CD4-positive, alpha-beta memory T cell (primary cell): Measurements from ENCODE around the gene RPS25. TPM values are rescaled to one million over a fixed set of nuclear protein-coding genes. Genes with fewer than 3 reads are reported as not detected.

Experiments used
- CTCF ChIA-PET: fragments of 350-600 bp; sonication (Branson Sonifier 250); formaldehyde crosslinking; loops from one replicate; lab custom pipeline; 2021; ENCODE audit warnings: inconsistent platforms; ENCODE audit not compliant: partially characterized antibody; lab: Charles Lee
- POLR2A ChIA-PET: fragments of 350-600 bp; sonication (Branson Sonifier 250); formaldehyde crosslinking; loops from one replicate; lab custom pipeline; 2021; ENCODE audit not compliant: partially characterized antibody; lab: Charles Lee
- DNase-seq, 5 donors: peaks; one replicate each; pipeline versions ENCODE4 v3.0.0 to v3.0.0-alpha.2; 2020 to 2022; ENCODE audit warnings: mixed read lengths in 1 of 5
- H3K27ac ChIP-seq: one replicate; pipeline ENCODE4 v1.7.0; 2013; ENCODE audit warnings: low read depth, low read length
- H3K27me3 ChIP-seq: 2 replicates; pipeline ENCODE4 v1.7.0; 2013; ENCODE audit warnings: mild to moderate bottlenecking, low read length, moderate library complexity; ENCODE audit not compliant: insufficient read depth
- H3K36me3 ChIP-seq: 2 replicates; pipeline ENCODE4 v1.7.0; 2013; ENCODE audit warnings: mild to moderate bottlenecking, low read length, moderate library complexity; ENCODE audit not compliant: insufficient read depth
- H3K4me1 ChIP-seq: 2 replicates; pipeline ENCODE4 v1.7.0; 2013; ENCODE audit warnings: mild to moderate bottlenecking, low read length, moderate library complexity; ENCODE audit not compliant: insufficient read depth
- H3K4me3 ChIP-seq, 2 donors: one replicate each; pipeline ENCODE4 v1.7.0; 2013; ENCODE audit warnings: low read length in 2 of 2, mild to moderate bottlenecking in 1 of 2
- H3K9me3 ChIP-seq, 2 donors: one replicate each; pipeline ENCODE4 v1.7.0; 2013; ENCODE audit warnings: low read length in 2 of 2, control low read depth in 1 of 2; ENCODE audit not compliant: control insufficient read depth in 1 of 2
- H3K27ac Mint-ChIP-seq, 7 donors: one replicate each; pipeline ENCODE4 v1.8.0; 2020 to 2021; ENCODE audit warnings: mixed read lengths in 7 of 7, mild to moderate bottlenecking in 6 of 7, inconsistent platforms in 3 of 7, moderate library complexity in 3 of 7
- H3K27me3 Mint-ChIP-seq, 2 donors: one replicate each; pipeline ENCODE4 v1.8.0; 2020 to 2021; ENCODE audit warnings: mixed read lengths in 2 of 2
- H3K36me3 Mint-ChIP-seq, 2 donors: one replicate each; pipeline ENCODE4 v1.8.0; 2020 to 2021; ENCODE audit warnings: mixed read lengths in 2 of 2, inconsistent platforms in 1 of 2, mild to moderate bottlenecking in 1 of 2
- H3K4me1 Mint-ChIP-seq, 4 donors: one replicate each; pipeline ENCODE4 v1.8.0; 2020 to 2021; ENCODE audit warnings: mixed read lengths in 4 of 4, mild to moderate bottlenecking in 1 of 4
- H3K4me3 Mint-ChIP-seq, 8 donors: one replicate each; pipeline ENCODE4 v1.8.0; 2020 to 2021; ENCODE audit warnings: mixed read lengths in 8 of 8, mild to moderate bottlenecking in 7 of 8, moderate library complexity in 6 of 8, inconsistent platforms in 3 of 8
- H3K9me3 Mint-ChIP-seq, 8 donors: one replicate each; pipeline ENCODE4 v1.8.0; 2020 to 2021; ENCODE audit warnings: mixed read lengths in 8 of 8, mild to moderate bottlenecking in 5 of 8, inconsistent platforms in 3 of 8, moderate library complexity in 1 of 8
- intact Hi-C: fragments of 100-400 bp; cut with micrococcal nuclease; formaldehyde crosslinking; loops from one replicate; pipeline ENCODE4 v1.15.1; 2023
- polyA plus RNA-seq, 2 donors: library from polyadenylated mRNA; unstranded; fragments of 300-500 nt; fragmentation: Illumina TruSeq; gene quantifications; one replicate each; pipeline ENCODE4 v1.2.3, GENCODE V29; 2021
- total RNA-seq, 2 experiments: library from RNA; stranded (reverse); gene quantifications; one replicate each; pipeline ENCODE4 v1.2.3, GENCODE V29; 2021

The RPS25 gene
- total and polyA plus RNA-seq, 4 experiments from 2014 or later: 2,545 to 5,786 (median 3,691) TPM

DNA sequence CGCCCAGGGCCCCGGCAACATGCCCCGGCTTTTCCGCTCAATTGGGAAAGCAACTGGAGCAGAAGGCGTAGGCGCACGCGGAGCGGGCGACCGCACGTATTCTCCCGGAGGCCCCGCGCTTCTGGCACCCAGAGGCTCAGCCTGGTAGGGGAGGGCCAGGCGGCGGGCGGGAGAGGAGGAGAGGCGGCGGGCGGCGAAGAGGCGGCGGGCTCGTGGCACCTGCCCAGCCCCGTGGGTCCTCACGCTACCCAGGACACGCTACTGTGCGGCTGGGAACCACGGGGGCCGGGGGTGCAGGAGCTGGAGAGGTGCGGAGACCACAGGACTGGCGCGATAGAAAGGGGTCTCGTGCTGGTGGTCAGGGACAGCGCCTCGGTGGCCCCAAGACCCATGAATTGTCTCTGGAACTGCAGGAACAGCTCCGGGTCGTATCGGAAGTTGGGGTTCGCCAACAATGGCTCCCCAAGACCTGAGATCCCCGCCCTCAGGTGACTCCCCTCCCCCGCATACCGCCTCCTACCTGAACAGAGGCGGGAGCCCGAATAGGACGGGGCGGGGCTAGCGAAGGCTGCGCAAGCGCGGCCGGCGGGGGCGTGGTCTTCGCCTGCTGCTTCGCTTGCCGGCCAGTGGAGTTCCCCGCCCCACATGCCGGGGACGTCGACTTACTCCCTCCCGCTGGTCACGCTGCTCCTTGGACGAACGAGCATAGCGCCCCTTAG, 12.3 kb upstream of the RPS25 start, which contains the start of gene SLC37A4:
SLC37A4 (minus strand) TSS at position 549 of the 719 bp plus-strand sequence.
- H3K9me3 Mint-ChIP-seq: no peaks in the 10 kb centered on the region
- Histone ChIP-seq H3K4me3 (peak within 1 kb of the TSS; percentile 61 to 91), H3K27me3 (no peaks in the 10 kb centered on the region), H3K27ac (peak within 1 kb of the TSS; percentile 76), H3K4me1 (peaks cover 19% of the 10 kb centered on the region), H3K36me3 (peaks cover 2% of the 10 kb centered on the region), H3K9me3 (no peaks in the 10 kb centered on the region)
- H3K4me1 Mint-ChIP-seq: peaks cover 14 to 40% (median 19%) of the 10 kb centered on the region in 4 donors
- peak within 1 kb of the TSS; percentile 64 to 95 (median 93) for H3K27ac Mint-ChIP-seq
- peaks cover 0 to 3% of the 10 kb centered on the region in 2 donors for H3K36me3 Mint-ChIP-seq
- intact Hi-C loops: loop anchor here (1.0 to 2.0 kb wide), 6 partner anchors 12 to 102 kb away; partner anchors contain the start of genes CENATAC, HYOU1, RPS25 and TRAPPC4
- H3K27me3 Mint-ChIP-seq: no peaks in the 10 kb centered on the region
- ChIA-PET CTCF (interaction anchor here (0.8 to 3.1 kb wide), 14 partner anchors 8 to 167 kb away, joined by 3 to 16 read pairs (median 4); partner anchors contain the start of genes HMBS, HYOU1, RPS25 and TRAPPC4), POLR2A (interaction anchor here (0.6 to 6.2 kb wide), 12 partner anchors 12 to 633 kb away, joined by 3 to 135 read pairs (median 7); partner anchors contain the start of genes CENATAC, DDX6, DPAGT1 and HMBS)
- H3K4me3 Mint-ChIP-seq: peak within 1 kb of the TSS; percentile 78 to 91 (median 82)
- peak; percentile 98 to 99 (median 99) for DNase-seq

- H3K36me3 Mint-ChIP-seq: peaks cover 5 to 8% of the 10 kb centered on the region in 2 donors
- H3K9me3 Mint-ChIP-seq: no peaks in the 10 kb centered on the region
- peaks cover 7% of the 10 kb centered on the region for H3K36me3 ChIP-seq
- peak overlapping the region; percentile 78 to 91 (median 82) for H3K4me3 Mint-ChIP-seq
- H3K27me3 ChIP-seq: no peaks in the 10 kb centered on the region
- ChIA-PET CTCF (interaction anchor here (0.8 to 3.1 kb wide), 9 partner anchors 11 to 167 kb away, joined by 3 to 16 read pairs (median 4); partner anchors contain the start of genes HMBS, RPS25, TRAPPC4 and VPS11), POLR2A (interaction anchor here (0.6 to 6.2 kb wide), 12 partner anchors 12 to 633 kb away, joined by 3 to 135 read pairs (median 7); partner anchors contain the start of genes CENATAC, DDX6, DPAGT1 and HMBS)
- peak in 2 of 5 donors; percentile 12 to 29 for DNase-seq
- H3K9me3 ChIP-seq: no peaks in the 10 kb centered on the region
- peak overlapping the region; percentile 76 for H3K27ac ChIP-seq
- peaks cover 19% of the 10 kb centered on the region for H3K4me1 ChIP-seq
- H3K4me1 Mint-ChIP-seq: peaks cover 16 to 45% (median 20%) of the 10 kb centered on the region in 4 donors
- peak overlapping the region; percentile 61 to 91 for H3K4me3 ChIP-seq
- intact Hi-C loops: loop anchor here (1.0 to 2.0 kb wide), 6 partner anchors 12 to 102 kb away; partner anchors contain the start of genes CENATAC, HYOU1, RPS25 and TRAPPC4
- peak overlapping the region; percentile 64 to 93 (median 90) for H3K27ac Mint-ChIP-seq
- H3K27me3 Mint-ChIP-seq: no peaks in the 10 kb centered on the region
Measured at GRCh38 chr11:119030029-119030328, 11.8 kb upstream of the RPS25 start.

DNA sequence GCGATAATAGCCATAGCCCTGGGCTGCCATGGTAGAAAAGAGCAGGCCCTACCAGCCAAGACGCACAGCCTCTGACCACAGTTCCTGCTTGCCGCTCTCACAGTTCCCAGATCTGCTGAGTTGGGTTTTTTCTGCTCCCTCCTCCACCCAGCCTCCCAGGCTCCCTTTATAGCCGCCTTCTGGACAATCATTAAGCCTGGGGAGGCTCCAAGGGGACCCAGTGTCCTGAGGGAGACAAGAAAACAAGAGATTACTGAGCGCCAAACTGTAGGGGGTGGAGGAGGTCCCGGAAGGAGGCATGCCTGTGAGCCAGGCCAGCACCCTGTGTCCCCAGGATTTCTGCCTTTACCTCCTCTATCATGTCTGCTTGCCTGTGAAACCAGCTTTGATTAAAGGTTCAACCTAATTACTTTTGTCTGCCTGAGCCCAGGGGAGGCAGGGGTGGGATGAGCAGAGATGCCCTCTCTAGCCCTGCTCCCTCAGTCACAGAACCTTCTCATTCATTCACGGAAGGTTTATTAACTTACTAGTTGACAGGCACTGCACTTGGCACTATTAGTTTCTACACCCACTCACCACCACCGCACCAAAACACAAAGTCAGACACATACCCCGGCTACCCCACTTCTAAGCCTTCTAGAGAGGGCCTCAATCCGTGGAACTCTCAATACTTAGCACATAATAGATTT, 11.3 kb upstream of the RPS25 start:
- Mint-ChIP-seq H3K27me3 (no peaks in the 10 kb centered on the region), H3K4me3 (peak overlapping the region; percentile 78 to 91 (median 82)), H3K9me3 (no peaks in the 10 kb centered on the region), H3K4me1 (peaks cover 17 to 49% (median 22%) of the 10 kb centered on the region in 4 donors), H3K36me3 (peaks cover 10 to 13% of the 10 kb centered on the region in 2 donors), H3K27ac (peak overlapping the region; percentile 64 to 93 (median 90))
- peak in 4 of 5 donors; percentile 16 to 30 (median 21) for DNase-seq
- H3K27me3 ChIP-seq: no peaks in the 10 kb centered on the region
- ChIA-PET POLR2A (interaction anchor here (0.6 to 6.2 kb wide), 7 partner anchors 11 to 71 kb away, joined by 3 to 135 read pairs (median 15); partner anchors contain the start of genes CENATAC, HMBS, HYOU1 and RPS25), CTCF (interaction anchor here (1.2 to 3.1 kb wide), 4 partner anchors 11 to 50 kb away, joined by 3 to 16 read pairs (median 4); partner anchors contain the start of genes RPS25, TRAPPC4 and VPS11)
- no peaks in the 10 kb centered on the region for H3K9me3 ChIP-seq
- H3K4me1 ChIP-seq: peaks cover 22% of the 10 kb centered on the region
- H3K4me3 ChIP-seq: peak overlapping the region; percentile 61 to 91
- intact Hi-C loops: loop anchor here (1.0 to 2.0 kb wide), 6 partner anchors 11 to 101 kb away; partner anchors contain the start of genes CENATAC, HYOU1, RPS25 and TRAPPC4
- H3K27ac ChIP-seq: peak overlapping the region; percentile 76
- H3K36me3 ChIP-seq: peaks cover 12% of the 10 kb centered on the region

GRCh38 chr11:119029069-119029339, 10.9 kb upstream of the RPS25 start:
- Histone ChIP-seq H3K4me1 (peaks cover 27% of the 10 kb centered on the region), H3K36me3 (peaks cover 16% of the 10 kb centered on the region), H3K4me3 (peak overlapping the region in 1 of 2 donors; percentile 3), H3K27ac (peak overlapping the region; percentile 76), H3K9me3 (no peaks in the 10 kb centered on the region), H3K27me3 (no peaks in the 10 kb centered on the region)
- Mint-ChIP-seq H3K27me3 (no peaks in the 10 kb centered on the region), H3K4me1 (peaks cover 18 to 53% (median 25%) of the 10 kb centered on the region in 4 donors), H3K27ac (peak overlapping the region; percentile 64 to 93 (median 85)), H3K36me3 (peaks cover 15 to 18% of the 10 kb centered on the region in 2 donors), H3K4me3 (peak overlapping the region in 7 of 8 donors; percentile 78 to 90 (median 82)), H3K9me3 (no peaks in the 10 kb centered on the region)
- POLR2A ChIA-PET: interaction anchor here (1.6 to 6.2 kb wide), 3 partner anchors 11 to 65 kb away, joined by 5 to 135 read pairs (median 7); partner anchors contain the start of genes CENATAC, RPS25 and TRAPPC4
- DNase-seq: no peak
- CTCF ChIA-PET: interaction anchor here (1.5 kb wide), 1 partner anchor 51 kb away, joined by 3 read pairs; no protein-coding TSS in a partner anchor
- intact Hi-C loops: no loop called here

- ChIA-PET POLR2A (interaction anchor here (1.6 to 6.2 kb wide), 3 partner anchors 10 to 66 kb away, joined by 5 to 135 read pairs (median 7); partner anchors contain the start of genes CENATAC, RPS25 and TRAPPC4), CTCF (interaction anchor here (0.6 to 1.0 kb wide), 3 partner anchors 8 to 116 kb away, joined by 3 read pairs; no protein-coding TSS in a partner anchor)
- peaks cover 18 to 58% (median 28%) of the 10 kb centered on the region in 4 donors for H3K4me1 Mint-ChIP-seq
- peak overlapping the region; percentile 76 for H3K27ac ChIP-seq
- no peaks in the 10 kb centered on the region for H3K9me3 Mint-ChIP-seq
- H3K36me3 Mint-ChIP-seq: peaks cover 18 to 22% of the 10 kb centered on the region in 2 donors
- peaks cover 21% of the 10 kb centered on the region for H3K36me3 ChIP-seq
- H3K4me3 Mint-ChIP-seq: peak overlapping the region in 6 of 8 donors; percentile 79 to 90 (median 82)
- no peaks in the 10 kb centered on the region for H3K27me3 ChIP-seq
- H3K4me1 ChIP-seq: peaks cover 32% of the 10 kb centered on the region
- H3K27me3 Mint-ChIP-seq: no peaks in the 10 kb centered on the region
- peak overlapping the region in 1 of 2 donors; percentile 3 for H3K4me3 ChIP-seq
- DNase-seq: no peak
- no peaks in the 10 kb centered on the region for H3K9me3 ChIP-seq
- intact Hi-C loops: no loop called here
- peak overlapping the region; percentile 64 to 93 (median 85) for H3K27ac Mint-ChIP-seq
Measured at GRCh38 chr11:119028346-119029068, 10.4 kb upstream of the RPS25 start.
